Measurements from ENCODE around the gene CRYBA2.

The CRYBA2 gene

GRCh38 chr2:219023045-219023605 lies 29.9 kb upstream of the CRYBA2 start:
- DNase-seq (ENCODE audit: low spot score): no peak

GRCh38 chr2:219022616-219023015 lies 29.4 kb upstream of the CRYBA2 start:
- no peak for DNase-seq (ENCODE audit: low spot score)

GRCh38 chr2:219022041-219022440 lies 28.8 kb upstream of the CRYBA2 start:
- DNase-seq (ENCODE audit: low spot score): no peak

- DNase-seq (ENCODE audit: low spot score): no peak
These were observed 28.4 kb upstream of the CRYBA2 start for GRCh38 chr2:219021591-219021990.

GRCh38 chr2:219020604-219021365 lies 27.6 kb upstream of the CRYBA2 start:
- no peak for DNase-seq (ENCODE audit: low spot score)

- DNase-seq (ENCODE audit: low spot score): no peak
These were observed 26.2 kb upstream of the CRYBA2 start for GRCh38 chr2:219019436-219019835.

- DNase-seq (ENCODE audit: low spot score): no peak
These were observed 25.5 kb upstream of the CRYBA2 start for GRCh38 chr2:219018726-219019125.

GRCh38 chr2:219018286-219018685 lies 25.1 kb upstream of the CRYBA2 start:
- no peak for DNase-seq (ENCODE audit: low spot score)

GRCh38 chr2:219017201-219017931 lies 24.1 kb upstream of the CRYBA2 start:
- no peak for DNase-seq (ENCODE audit: low spot score)

- no peak for DNase-seq (ENCODE audit: low spot score)
These were observed 23.5 kb upstream of the CRYBA2 start for GRCh38 chr2:219016721-219017120.

GRCh38 chr2:219010873-219011272 lies 17.7 kb upstream of the CRYBA2 start:
- DNase-seq (ENCODE audit: low spot score): no peak

- DNase-seq (ENCODE audit: low spot score): peak; percentile 85
These were observed 17.0 kb upstream of the CRYBA2 start for GRCh38 chr2:219010162-219010756.

- DNase-seq (ENCODE audit: low spot score): no peak
These were observed 16.1 kb upstream of the CRYBA2 start for GRCh38 chr2:219009294-219009693.

GRCh38 chr2:219003979-219004378 lies 10.8 kb upstream of the CRYBA2 start:
- DNase-seq (ENCODE audit: low spot score): no peak

- no peak for DNase-seq (ENCODE audit: low spot score)
These were observed 10.0 kb upstream of the CRYBA2 start for GRCh38 chr2:219003267-219003634.

- DNase-seq (ENCODE audit: low spot score): peak; percentile 92
These were observed 9.4 kb upstream of the CRYBA2 start for GRCh38 chr2:219002395-219003266.

- DNase-seq (ENCODE audit: low spot score): peak; percentile 84
These were observed 8.6 kb upstream of the CRYBA2 start for GRCh38 chr2:219001577-219002394.

GRCh38 chr2:219001100-219001576 lies 7.9 kb upstream of the CRYBA2 start:
- no peak for DNase-seq (ENCODE audit: low spot score)

GRCh38 chr2:219000569-219000960 lies 7.3 kb upstream of the CRYBA2 start:
- no peak for DNase-seq (ENCODE audit: low spot score)

GRCh38 chr2:218999881-219000568 lies 6.8 kb upstream of the CRYBA2 start:
- DNase-seq (ENCODE audit: low spot score): no peak
